Endometrial microvascular endothelial cells (primary cell): ENCODE measurements around the gene FBXO42. TPM values are rescaled to one million over a fixed set of nuclear protein-coding genes. Genes with fewer than 3 reads are reported as not detected.

Experiments
- in situ Hi-C: cut with HindIII; loops from 2 replicates; pipeline ENCODE4 v1.10.0; 2017; ENCODE audit warnings: low sequenced_read_pairs, low pct_unique_long_range_greater_than_20kb; ENCODE audit errors: inconsistent ontology term
- total RNA-seq: library from RNA; depleted of rRNA; stranded (reverse); fragments of >200 nt; gene quantifications from one replicate; pipeline ENCODE4 v1.2.3, GENCODE V29; 2015; ENCODE audit errors: inconsistent ontology term

Gene FBXO42
- total RNA-seq, 1 donor from 2014 or later: 21.1 TPM

DNA sequence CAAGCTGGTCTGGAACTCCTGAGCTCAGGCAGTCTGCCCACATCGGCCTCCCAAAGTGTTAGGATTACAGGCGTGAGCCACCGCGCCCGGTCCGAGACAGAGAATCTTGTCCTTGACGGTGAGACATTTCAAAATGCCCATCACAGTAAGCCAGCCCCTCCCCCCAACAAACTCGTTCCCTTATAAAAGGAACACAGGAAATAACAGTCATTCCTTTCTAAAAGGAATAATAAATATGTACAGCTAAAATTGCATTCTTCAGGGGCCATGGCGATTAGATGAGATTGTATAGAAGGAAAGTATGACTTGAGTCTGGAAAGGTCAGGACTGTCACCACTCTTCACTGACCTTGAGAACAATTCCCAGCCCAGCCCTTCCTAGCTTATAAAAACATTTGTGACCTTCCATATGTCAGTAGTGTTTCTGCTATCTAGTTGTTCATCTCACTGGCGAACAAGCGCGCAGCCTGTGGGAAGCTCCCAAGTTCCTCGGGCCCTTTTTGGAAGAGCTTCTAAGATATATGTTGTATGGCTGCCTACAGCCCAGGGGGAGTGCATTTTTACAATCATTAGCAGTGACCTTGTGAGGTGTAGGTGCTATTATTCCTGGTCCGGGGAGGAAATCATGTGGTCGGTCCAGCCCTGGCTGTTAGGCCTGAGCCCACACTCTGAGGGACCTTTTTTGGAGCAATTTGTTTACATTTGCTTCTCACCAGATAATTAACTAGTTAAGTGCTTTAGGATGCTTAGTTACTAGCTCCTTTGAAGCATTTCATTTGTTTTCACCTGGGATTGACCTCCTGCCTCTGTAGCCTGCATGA lies 23.5 kb upstream of the FBXO42 start:
- in situ Hi-C loops: no loop called here

DNA sequence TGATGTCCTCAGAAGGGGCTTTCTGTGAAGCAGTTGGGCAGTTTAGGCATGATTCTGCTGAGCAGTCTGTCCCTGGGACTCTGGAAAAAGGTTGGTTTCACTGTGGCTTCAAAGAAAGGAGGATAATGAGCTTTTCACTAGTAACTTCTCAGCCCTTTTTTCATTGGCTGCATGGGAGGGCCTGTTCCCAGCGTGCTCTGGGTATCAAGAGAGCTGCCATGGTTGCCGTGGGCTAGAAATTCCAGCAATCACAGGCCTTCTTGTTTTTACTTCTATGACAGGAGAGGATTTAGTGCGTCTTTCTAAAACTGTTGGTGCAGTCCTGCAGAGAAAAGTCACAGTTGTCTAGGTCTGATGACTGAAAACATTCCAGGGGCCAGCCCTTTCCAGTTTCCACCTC lies 22.0 kb upstream of the FBXO42 start:
- in situ Hi-C loops: loop anchor here (25.0 kb wide), 1 partner anchor 137 kb away; the partner anchor contains the start of gene CPLANE2

DNA sequence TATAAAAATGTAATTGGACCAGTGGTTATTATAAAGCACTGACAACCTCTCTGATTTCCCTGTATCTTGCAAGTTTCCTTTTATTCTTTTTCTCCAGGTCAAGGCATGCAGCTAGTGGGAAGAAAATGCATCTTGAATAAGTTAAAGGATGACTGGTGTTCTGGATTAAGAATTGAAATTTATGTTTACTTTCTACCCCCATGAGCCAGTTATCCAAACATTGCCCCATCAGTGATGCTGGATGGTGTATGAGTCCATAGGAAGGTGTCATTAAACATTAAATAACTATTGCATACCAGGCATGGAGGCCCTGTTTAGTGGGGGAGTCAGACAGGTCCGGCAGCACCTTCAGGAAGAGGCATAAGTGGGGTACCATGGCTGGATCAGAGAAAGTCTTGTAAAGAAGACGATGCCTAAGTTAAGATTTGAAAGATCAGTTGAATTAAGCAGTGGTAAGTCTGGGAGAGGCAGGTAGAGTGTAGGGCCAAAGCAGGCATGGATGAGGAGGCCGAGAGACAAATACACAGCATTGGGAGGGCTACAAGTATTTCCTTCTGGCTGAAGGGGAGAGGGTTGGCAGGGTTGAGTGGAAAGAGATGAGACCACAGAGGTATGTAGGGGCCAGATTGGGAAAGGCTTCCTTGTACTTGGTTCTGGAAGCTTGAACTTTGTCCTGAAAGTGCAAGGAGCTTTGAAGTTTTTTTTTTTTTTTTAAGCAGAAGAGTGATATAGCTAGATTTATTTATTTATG lies 20.4 kb upstream of the FBXO42 start:
- in situ Hi-C loops: loop anchor here (25.0 kb wide), 1 partner anchor 135 kb away; the partner anchor contains the start of gene CPLANE2

DNA sequence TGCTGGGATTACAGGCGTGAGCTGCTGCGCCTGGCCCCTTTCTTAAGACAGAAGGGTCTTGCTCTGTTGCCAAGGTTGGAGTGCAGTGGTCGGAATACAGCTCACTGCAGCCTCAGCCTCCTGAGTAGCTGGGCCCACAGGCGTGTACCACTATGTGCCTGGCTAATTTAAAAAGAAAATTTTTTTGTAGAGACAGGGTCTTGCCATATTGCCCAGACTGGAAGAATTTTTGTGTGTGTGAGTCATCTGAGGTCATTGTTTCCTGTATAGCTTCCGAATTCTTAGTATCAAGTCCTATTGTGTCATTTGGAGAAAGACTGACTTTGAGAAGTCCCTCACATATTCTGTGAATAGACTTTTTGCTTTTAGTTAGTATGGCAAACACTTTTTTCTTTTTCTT lies 19.4 kb upstream of the FBXO42 start:
- in situ Hi-C loops: loop anchor here (25.0 kb wide), 1 partner anchor 134 kb away; the partner anchor contains the start of gene CPLANE2

DNA sequence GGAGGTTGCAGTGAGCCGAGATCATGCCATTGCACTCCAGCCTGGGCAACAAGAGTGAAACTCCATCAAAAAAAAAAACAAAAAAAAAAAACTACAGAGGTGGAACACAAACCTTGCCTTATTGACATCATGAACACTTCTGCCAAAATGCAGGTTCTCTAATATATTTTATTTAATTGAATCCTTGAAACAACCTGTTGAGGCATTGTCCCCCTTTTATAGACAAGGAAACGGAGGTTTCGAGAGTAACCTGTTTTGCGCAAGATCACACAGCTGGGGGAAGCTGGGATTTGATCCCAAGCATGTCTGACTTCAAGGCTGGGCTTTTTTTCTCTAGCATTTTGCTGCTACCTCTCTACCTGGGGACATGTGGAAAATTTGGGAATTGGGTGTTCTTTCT lies 17.5 kb upstream of the FBXO42 start:
- in situ Hi-C loops: loop anchor here (25.0 kb wide), 1 partner anchor 133 kb away; the partner anchor contains the start of gene CPLANE2

DNA sequence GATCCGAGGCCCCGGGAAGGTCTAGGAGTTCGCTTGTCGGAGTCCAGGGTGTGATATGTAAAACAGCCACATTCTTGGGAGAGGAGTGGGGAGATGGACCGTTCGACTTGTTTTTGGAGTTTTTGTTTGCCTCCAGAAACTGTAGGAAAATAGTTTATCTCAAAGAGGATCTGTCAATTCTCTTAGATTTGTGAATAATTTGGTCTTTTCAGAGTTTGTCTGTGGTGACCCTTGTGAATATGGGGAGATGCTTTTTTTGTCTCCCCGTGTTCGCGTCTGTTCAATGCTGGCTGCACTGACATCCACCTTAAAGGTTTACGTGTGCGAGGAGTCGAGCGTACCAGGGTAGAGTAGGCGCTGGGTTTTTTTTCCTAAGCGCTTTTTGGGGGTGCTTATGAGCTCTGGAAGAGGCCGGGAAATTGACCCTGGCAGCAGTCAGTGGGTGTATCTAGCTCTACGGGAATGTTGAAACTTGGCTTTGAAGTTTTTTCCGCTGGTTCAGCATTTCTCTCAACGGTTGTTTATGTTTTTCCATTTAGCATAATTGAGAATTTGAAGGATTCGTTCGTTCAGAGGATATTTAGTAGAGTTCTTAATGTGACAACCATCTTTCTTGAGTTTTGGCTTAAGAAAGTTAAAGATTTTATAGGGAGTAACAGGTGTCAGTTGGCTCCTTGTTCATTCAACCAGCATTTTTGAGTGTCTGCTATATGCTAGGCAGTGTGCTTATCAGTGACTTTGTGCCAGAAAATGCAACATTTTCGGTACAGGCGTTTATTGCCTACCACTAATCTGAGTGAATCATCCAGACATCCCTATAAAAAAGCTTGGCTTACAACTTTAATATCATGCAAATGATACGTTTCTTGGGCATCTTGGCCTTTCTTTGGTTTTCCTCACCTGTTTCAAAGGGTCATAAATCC lies 15.9 kb upstream of the FBXO42 start:
- in situ Hi-C loops: loop anchor here (25.0 kb wide), 1 partner anchor 131 kb away; the partner anchor contains the start of gene CPLANE2

DNA sequence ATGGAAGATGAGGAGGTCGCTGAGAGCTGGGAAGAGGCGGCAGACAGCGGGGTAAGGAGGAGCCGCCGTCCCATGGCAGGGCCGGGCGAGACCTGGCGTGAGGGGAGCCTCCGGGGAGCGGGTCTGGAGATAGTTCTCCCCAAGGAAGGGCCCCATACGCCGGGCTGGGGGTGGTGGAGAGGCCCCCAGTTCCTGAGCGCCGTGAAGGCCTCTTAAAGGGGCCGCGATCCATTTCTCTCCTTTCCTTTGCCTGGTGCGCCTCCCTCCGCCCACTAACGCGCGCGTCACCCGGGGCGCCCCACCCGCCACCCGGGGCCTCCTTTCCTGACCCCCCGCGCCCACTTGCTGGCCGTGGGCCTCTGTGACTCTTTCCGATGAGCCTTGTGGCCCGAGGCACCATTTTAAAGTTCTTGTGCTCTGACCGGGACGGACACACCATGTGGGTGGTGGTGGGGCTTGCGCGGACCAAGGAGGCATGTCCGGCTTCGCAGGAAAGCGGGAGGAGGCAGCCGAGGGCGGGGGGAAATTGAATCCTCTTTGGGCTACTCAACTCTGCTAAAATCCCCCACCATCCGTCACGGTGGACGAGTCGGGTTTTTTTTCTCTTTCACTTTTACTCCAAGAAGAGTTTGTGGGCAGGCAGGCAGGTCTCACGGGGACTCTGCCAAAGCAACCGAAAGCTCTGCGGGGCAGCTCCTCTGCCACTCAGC lies 15.1 kb upstream of the FBXO42 start:
- in situ Hi-C loops: loop anchor here (25.0 kb wide), 1 partner anchor 130 kb away; the partner anchor contains the start of gene CPLANE2

DNA sequence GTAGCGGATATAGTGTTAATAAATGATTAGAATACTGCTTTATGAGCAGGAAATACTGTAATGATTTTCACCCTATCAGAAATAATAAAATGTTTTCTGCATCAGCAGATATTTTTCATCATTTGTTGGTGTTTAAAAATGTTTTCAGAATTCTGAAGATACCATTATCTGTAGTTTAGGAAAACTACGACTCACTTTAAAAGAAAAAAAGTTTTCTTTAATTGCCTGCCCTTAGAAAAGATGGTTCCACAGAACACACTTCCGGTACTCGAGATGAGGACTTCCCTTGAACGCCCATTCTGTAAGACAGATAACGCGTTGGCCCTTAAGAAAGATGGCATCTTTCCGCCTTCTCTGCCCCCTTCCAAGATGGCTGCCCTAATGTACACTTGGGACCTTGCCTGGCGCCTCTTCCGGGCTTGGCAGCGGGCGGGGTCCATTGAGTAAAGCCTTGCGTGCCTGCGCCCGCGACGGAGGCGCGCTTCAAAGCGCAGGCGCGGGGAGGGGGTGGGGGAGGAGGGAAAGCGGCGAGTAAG lies 14.5 kb upstream of the FBXO42 start, which contains the start of gene SZRD1:
Gene SZRD1 (plus strand): TSS at position 521 of the 536 bp plus-strand sequence. CDS start 16 bp downstream, outside the sequence.
- in situ Hi-C loops: loop anchor here (25.0 kb wide), 1 partner anchor 129 kb away; the partner anchor contains the start of gene CPLANE2

DNA sequence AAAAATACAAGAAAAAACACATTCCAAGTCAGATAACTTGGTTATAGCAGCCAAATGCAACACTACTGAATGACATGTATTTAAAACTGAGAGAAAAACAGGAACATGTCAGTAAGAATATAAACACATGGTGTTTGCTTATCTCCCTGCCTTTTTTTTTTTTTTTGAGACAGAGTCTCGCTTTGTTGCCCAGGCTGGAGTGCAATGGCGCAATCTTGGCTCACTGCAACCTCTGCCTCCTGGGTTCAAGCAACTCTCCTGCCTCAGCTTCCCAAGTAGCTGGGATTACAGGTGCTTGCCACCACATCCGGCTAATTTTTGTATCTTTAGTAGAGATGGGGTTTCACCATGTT lies 12.8 kb upstream of the FBXO42 start:
- in situ Hi-C loops: loop anchor here (25.0 kb wide), 1 partner anchor 128 kb away; the partner anchor contains the start of gene CPLANE2

DNA sequence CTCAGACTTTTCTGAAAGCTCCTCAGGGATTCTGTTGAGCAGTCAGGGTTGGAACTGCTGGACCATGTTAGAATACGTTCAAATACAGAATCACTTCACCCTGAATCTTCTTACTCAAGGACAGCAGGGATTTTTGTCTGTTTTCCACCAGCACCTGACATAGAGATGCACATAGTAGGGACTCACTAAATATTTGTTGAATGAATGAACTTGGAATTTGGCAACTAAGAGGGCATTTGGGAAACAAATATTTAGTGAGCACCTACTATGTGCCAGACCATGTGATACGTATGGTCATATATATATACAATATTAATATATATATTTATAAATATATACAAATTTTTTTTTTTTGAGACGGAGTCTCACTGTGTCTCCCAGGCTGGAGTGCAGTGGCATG lies 4.6 kb upstream of the FBXO42 start:
- in situ Hi-C loops: loop anchor here (25.0 kb wide), 1 partner anchor 120 kb away; the partner anchor contains the start of gene CPLANE2

DNA sequence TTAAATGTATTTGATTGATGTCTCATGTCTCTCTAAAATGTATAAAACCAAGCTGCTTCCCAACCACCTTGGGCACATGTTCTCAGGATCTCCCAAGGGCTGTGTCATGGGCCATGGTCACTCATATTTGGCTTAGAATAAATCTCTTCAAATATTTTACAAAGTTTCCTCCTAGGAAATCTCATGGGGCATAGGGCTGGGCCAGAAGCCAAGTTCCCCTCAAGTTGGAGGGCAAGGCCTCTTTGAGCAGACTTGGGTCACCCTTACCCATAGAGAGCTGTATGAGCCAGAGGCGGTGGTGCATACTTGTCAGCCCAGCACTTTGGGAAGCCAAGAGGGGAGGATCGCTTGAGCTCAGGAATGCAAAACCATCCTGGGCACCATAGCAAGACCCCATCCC lies 2.3 kb upstream of the FBXO42 start:
- in situ Hi-C loops: loop anchor here (25.0 kb wide), 1 partner anchor 117 kb away; the partner anchor contains the start of gene CPLANE2

DNA sequence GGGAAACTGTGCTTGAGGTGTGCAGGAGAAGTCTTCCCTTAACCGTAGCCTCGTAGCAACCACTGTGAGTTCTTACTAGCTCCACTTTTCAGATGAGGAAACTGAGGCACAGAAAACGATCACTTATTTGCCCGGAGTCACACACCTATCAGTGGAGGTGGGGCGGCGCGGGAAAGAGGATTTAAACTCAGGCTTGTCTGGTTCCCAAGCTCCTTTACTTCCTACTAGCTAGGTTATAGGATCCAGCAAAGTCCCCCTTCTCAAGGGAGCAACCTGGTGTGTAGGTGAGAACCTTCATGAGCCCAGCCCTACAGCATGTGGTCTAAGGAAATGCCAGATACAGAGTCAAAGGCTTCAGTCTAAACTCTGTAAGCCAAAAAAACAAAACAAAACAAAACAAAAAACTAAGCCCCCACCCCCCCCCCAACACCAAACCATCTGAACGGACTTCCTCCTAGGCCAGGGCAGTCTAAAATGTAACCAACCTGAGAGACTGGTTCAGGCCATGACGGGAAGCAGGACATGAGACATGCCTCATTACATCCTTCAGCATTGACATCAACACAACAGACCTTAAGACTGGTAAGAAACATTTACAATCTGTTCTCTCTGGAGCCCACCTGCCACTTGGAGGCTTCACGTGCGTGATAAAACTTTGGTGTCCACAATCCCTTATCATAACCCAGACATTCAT lies 709 bp upstream of the FBXO42 start:
- in situ Hi-C loops: loop anchor here (25.0 kb wide), 1 partner anchor 116 kb away; the partner anchor contains the start of gene CPLANE2

DNA sequence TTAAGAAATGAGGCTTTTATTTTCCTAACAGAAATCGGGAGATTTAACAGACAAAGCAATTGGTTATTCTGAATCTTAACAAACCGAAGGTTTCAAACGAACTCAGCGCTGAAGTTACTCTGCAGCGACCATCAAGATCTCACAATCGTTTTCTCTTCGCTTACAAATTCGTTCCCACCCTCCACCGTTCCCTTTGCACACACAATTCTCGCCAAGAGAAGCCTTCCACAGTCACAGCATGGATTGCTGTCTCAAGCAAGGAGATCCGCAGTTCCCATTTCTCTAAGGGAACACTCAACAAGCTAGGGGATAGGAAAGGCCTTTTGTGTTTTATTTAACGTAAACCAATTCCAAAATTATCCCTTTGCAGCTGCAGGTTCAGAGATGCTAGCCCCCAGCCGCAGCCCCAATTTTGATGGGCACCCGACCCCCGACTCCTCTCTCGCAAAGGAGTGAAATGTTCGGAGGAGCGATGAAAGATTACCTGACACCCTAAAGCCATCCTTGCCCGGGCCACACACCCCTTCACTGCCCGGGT lies 755 bp downstream of the FBXO42 start:
- in situ Hi-C loops: loop anchor here (25.0 kb wide), 1 partner anchor 114 kb away; the partner anchor contains the start of gene CPLANE2

DNA sequence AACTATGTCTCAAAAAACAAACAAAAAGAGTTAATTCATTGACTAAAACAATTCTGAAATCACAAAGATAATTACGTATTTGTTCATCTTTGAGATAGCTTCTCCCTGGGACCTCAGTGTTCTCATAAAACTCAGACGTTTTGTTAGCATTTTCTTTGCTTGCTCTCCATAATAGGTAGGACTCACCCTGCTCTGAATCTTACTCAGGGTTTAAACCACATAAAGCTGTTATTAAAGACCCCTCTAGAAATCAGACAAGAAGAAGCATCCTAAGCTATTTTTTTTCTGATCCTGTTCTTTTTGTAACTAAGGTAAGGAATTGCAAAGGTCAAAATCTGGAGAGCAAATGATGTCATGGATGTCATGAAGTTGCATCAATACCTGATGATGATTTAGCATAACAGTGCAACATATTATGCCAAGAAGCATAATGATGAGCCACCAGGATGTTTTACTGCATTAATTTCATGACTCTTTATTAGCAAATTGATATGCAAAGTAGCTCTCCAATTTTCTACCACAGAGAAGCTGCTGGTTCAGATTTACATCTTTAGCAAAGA lies 2.4 kb downstream of the FBXO42 start:
- in situ Hi-C loops: loop anchor here (25.0 kb wide), 1 partner anchor 113 kb away; the partner anchor contains the start of gene CPLANE2

DNA sequence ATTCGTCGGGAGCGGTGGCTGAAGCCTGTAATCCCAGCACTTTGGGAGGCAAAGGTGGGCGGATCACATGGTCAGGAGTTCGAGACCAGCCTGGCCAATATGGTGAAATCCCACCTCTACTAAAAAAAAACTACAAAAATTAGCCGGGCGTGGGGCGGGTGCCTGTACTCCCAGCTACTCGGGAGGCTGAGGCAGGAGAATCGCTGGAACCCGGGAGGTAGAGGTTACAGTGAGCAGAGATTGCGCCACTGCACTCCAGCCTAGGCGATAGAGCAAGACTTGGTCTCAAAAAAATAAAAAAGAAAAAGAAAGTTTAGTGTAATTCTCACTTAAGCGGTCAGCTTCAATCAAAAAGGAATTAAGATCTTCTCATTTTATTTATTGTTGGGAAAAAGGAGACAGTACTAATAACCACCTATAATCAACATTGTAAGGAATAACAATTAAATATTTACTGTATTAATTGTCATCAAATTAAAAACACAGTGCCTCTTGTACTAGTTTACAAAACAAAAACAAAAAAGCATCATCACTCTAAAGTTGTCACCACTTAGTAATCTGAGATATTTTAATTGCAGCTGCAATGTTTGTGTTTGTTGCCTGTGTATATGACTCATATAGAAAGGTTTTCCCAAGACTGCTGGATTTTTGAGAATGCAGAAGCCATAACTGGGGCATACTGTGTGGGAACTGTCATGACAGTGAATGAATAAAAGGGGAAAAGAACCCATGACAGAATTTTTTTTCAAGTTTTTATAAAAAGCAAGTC lies 3.7 kb downstream of the FBXO42 start:
- in situ Hi-C loops: no loop called here
